ENCODE results near the gene CACNA2D4. TPM values are rescaled to one million over a fixed set of nuclear protein-coding genes. Genes with fewer than 3 reads are reported as not detected.

CACNA2D4 gene
- total RNA-seq, 1 experiment from 2014 or later, result 0.74 TPM

- no peak for DNase-seq (ENCODE audit: low read depth)
Observed at GRCh38 chr12:1934831-1935230, 16.4 kb upstream of the CACNA2D4 start.

- no peak for DNase-seq (ENCODE audit: low read depth)
Observed at GRCh38 chr12:1934068-1934467, 15.6 kb upstream of the CACNA2D4 start.

DNA sequence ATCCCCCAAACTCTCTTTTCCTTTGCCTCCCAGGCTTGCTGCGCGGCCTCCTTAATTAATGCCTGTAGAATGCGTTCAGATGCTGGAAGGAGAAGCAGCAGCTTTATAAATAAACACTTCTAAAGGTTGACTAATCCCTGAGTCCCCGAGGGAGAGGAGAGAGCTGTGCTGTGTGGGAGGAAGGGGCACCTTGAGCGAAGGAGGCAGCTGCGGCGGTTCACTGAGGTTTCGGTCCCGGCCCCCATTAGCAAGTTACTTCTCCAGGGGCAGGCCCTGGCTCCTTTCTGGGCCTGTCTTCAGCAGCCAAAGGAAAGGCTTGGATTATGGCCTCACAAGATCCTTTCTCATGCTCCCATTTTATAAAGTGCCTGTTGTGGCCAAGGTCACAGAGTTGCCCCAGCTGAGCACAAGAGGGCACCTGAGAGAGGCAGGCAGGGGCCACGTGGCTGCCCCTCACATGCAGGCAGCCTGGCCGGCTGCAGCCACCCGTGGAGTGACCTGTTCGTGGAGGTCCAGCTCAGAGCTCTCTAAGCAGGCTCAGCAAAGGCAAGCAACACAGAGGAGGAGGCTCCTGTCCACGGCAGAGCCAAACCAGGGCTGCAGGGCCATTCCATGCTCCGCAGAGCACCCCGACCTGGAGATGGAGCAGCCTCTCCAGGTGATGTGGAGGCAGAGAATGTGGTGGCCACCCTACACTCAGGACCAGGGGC, 15.0 kb upstream of the CACNA2D4 start:
- DNase-seq (ENCODE audit: low read depth), result peak; percentile 46

DNA sequence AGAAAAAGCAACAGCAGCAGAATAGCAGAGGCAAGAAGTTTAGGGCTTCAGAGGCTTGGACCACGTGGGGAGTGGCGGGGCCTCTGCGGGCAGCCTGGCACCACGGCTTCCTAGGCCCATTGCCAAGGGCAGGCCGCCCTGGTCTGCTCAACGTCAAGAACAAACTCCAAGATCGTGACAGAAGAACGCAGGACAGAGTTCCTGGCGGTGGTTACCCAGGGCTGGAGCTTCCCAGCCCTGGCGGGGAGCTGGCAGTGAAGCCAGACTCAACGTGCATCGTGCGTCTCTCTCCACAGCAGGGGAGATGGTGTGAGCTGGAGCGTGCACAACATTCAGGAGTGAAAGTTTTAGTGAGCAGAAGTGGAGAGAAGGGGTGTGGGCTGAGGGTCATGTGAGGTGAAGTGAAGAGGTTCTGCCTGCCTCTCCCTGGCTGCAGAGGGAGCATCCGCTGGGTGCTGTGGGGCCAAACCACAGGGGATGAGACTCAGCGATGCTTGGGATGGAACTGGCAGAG, 13.9 kb upstream of the CACNA2D4 start:
- peak; percentile 21 for DNase-seq (ENCODE audit: low read depth)

DNA sequence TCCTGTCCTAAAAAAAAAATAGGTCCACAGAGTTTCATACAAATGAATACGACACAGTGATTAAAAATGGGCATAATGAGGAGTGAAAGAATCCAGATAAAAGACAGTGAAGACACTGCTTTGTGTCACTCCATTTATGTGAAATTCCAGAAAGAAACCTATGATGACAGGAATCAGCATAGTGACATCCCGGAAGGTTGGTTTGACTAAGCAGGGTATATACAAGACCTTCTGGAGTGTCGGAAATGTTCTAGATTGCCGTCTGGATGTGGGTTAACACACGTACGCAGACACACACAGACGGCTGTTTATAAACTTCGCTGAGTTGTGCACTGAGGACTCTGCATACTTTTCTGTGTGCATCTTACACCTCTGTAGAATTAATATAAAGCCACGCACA, 13.2 kb upstream of the CACNA2D4 start:
- DNase-seq (ENCODE audit: low read depth), result no peak

DNA sequence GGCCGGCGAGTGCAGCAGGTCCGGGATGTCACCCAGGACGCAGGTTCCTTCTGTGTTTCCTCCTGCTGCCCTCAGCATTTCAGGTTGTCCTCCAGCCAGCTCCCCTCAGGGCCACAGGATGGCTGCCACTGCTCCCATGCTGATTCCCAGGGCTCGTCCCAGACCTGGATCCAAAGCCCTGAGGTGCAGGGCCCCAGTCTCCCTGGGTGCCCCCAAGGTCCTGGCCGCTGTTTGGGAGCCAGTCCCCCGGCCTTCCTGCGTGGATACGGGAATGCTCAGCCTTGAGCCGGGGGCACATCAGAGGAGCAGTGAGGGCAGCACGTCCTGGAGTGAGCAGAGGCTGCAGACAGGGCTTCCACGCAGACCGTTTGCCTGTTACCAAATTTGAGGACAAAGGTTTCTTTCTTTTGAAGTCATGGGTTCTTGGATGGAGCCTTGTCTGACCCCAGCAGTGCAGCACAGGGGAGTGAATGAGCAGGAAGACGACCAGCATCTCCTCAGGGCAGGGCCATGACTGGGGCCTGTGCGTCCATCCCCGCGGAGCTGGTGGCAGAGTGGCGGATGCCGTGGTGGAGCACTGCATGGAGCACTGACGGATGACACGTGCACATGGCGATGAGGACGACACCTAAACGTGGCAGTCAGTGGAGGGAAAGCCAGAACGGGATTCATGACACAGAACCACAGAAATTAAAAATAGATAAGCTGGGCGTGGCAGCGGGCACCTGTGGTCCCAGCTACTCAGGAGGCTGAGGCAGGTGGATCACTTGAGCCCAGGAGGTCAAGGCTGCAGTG, 12.5 kb upstream of the CACNA2D4 start:
- DNase-seq (ENCODE audit: low read depth), result no peak

DNA sequence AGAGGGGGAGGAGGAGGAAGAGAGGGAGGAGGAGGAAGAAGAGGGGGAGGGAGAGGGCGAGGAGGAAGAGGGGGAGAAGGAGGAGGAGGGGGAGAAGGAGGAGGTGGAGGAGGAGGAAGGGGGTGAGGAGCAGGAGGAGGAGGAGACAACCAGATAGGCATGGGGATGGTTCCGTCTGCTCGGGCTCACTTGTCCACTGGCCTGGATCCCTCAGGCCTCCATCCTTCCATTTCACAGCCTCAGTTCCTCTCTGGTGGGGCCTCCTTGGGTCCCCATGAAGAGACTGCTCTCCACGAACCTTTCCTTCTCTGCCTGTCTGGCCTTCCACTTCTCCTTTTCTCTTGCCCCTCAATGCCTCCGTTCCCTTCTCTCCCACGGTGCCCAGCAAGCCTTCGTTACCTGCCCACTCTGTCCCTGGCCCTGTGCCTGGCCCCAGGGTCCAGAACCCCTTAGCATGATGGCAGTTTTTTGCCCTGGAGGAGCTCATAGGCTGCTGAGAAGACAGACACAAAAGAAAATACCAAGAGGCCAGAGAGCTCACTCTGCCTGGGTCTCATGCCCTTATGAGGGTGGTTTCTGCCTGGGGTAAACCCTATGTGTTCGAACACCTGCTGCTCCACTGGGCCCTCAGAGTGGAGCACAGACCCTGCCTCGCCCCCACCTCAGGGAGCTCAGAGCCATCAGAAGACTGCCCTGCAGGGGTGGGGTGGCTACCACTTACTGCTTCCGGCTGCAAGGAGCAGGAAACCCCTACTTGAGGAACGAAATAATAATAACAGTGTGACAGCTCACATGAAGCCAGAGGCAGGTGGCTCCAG, 11.7 kb upstream of the CACNA2D4 start:
- no peak for DNase-seq (ENCODE audit: low read depth)

DNA sequence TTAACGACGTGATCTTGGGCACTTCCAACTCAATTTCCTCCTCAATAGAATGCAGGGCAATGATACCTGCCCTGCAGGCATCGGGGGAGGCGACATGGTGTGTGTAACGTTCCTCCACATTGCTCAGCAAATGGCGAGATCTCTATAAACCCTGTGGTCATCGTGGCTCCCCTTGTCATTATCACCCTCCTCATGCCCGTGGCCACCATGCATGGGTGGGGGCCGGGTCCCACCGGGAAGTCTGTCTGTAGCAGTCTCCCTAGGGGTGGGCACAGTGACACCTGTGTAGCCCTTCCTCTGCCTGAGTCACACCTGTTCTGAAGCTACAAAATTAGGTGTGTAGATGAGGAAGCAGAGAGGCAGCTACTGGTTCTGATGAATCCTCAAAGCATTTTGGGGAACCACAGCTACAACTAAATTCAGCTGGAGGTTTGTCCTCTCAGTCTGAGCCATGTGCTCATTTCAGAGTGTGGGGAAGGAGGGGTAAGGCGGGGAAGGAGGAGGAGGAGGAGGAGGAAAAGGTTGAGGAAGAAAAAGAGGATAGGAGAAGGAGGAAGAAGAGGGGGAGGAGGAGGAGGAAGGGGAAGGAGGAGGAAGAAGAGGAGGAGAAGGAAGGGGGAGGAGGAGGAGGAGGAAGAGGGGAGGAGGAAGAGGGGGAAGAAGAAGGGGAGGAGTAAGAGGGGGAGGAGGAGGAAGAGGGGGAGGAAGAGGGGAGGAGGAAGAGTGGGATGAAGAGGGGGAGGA, 11.0 kb upstream of the CACNA2D4 start:
- DNase-seq (ENCODE audit: low read depth), result no peak

GRCh38 chr12:1928439-1929121, 10.1 kb upstream of the CACNA2D4 start:
- DNase-seq (ENCODE audit: low read depth), result no peak

DNA sequence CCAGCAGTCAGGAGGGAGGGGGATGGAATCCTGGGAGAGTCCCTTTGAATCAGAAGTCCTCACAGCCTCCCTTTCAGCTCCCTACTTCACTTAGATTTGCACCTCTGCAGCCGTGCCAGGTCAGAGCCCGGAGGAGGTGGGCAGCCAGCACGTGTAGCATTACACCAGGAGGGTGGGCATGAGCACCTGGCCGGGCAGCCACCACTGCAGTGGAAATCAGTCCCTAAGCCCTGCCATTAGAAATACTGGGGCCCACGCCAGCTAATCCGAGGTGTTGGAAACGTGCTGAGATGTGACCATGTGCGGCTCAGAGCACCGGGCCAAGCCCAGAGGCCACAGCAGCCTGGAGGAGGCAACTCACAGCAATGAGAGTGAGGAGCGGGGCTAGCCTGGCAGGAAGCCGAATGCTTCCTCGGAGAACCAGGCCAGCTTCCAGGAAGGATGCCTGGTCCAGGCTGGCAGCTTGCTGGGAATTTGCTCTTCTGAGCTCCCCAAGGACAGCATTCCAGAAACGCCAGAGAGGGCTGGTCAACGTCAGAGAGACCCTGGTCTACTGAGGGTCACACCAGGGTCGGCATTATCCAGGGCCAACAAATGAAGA, 9.4 kb upstream of the CACNA2D4 start:
- DNase-seq (ENCODE audit: low read depth), result no peak

DNA sequence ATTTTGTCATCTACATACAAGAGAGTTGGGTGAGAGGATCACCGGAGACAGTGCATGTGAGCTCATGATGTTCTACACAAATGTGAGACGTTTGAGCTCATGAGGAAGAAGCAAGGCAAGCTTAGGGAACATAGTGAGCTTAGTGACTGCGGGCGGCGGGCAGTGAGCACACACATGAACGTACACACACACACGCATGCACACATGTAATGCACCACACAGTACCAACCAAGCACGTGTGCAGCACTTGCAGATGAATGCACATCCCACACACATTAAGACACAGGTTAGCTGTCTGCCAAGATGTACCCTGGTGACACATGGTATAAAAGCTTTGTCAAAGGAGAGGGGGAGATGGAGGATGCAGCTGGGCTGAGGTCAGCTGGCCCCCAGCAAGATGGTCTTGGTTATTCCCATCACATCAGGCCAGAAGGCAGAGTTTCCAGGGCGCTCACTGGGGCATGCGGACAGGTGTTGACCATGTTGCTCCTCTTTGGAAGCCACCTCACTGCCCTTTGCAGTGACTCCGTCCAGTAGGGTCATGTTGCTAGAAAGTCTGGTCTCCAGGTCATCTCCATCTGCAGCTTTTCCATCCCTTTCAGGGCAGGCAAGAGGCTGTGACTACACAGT, 8.7 kb upstream of the CACNA2D4 start:
- no peak for DNase-seq (ENCODE audit: low read depth)

DNA sequence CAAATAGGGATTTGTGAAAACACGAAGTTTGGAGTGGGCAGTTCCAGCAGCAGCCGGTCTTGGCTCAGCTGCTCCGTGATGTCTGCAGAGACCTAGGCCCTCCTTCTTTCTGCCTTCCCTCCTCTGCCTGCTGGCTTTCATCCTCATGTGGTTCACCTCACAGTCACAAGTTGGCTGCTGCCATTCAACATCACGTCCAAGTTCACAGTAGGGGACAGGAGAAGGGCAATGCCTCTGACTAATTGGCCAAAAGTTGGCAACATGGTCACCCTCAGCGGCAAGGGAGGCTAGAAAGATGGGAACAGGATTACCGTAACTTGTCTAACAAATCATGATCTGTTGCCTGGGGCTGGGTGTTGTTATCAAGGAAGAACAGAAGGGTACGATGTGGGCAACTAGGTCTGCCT, 7.8 kb upstream of the CACNA2D4 start:
- DNase-seq (ENCODE audit: low read depth), result no peak

GRCh38 chr12:1925684-1926006, 7.2 kb upstream of the CACNA2D4 start:
- no peak for DNase-seq (ENCODE audit: low read depth)

- no peak for DNase-seq (ENCODE audit: low read depth)
Observed at GRCh38 chr12:1924996-1925683, 6.7 kb upstream of the CACNA2D4 start.

- no peak for DNase-seq (ENCODE audit: low read depth)
Observed at GRCh38 chr12:1922985-1923384, 4.5 kb upstream of the CACNA2D4 start.

DNA sequence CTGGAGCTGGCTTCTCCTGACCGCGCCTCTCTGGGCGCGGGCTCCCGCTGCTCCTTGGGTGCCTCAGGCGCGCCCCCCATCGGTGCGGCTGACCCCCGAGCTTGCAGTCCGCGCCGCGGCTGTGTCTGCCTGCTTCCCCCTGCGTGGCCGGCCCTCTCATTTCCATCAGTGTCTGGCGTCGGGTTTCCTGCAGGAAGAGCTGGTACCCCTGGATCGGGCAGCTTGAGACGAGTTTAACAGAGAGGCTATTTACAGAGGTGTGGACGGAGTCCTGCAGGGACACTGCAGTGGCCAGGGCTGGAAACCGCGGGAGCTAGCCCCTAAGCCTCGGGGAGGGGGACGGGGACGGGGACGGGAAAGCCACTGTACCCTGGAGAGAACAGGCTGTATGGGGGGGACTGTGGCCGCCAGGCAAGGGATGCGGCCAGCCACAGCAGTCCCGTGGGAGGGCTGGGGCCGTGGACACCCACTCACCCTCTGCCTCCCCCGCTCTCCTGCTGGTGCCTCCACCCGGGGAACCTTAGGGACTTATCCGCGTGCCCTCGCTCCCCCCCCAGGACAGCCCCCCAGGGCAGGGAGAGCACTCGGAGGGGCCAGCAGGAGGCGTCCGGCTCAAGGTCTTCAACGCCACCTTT, 3.7 kb upstream of the CACNA2D4 start:
- DNase-seq (ENCODE audit: low read depth), result no peak

- no peak for DNase-seq (ENCODE audit: low read depth)
Observed at GRCh38 chr12:1920971-1921370, 2.5 kb upstream of the CACNA2D4 start.

DNA sequence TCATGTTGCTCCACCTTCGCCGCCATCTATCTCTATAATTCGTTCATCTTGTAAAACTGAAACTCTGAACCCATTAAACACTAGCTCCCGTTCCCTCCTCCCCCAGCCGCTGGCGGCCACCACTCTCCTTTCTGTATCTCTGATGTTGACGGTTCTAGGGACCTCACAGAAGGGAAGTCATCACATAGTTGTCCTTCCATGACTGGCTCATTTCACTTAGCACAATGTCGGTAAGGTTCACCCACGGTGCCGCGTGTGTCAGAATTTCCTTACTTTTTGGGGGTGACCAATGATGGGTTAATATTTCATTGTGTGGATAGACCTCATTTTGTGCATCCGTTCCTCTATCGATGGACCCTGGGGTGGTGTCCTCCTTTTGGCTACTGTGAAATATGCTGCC, 2.0 kb upstream of the CACNA2D4 start:
- no peak for DNase-seq (ENCODE audit: low read depth)

DNA sequence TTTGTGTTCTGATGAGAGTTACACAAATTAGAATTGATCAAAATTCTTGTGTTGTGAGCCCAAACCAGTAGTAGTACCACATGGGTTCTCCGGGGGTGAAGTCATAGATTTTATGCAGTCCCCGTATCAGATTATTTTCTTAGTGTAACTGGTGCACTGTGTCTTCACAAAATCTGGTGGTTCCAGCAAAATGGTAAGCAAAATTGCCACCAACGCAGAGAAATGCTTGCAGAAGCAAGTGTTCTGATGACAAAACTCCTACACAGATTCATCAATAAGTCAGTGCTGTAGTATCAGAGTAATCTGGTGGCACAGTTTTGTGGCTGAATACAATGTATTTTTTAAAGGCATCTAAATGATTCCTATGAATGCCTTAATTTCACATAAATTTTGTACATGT, 1.3 kb upstream of the CACNA2D4 start:
- no peak for DNase-seq (ENCODE audit: low read depth)
